AG20443 (cell line): ENCODE results near the gene HDAC7.
"Not testable (repeated sequence)": the region's sequence is repeated elsewhere in the genome, so short reads cannot be mapped to it uniquely, and the experiment has no call there.

ENCODE experiments used
- DNase-seq: peaks from one replicate; pipeline ENCODE4 v3.0.0; 2012; ENCODE audit warnings: low spot score, mixed read lengths

Gene HDAC7

GRCh38 chr12:47812797-47813510, 6.7 kb downstream of the HDAC7 start:
- DNase-seq = peak; percentile 89

- peak; percentile 65 for DNase-seq
Observed at GRCh38 chr12:47811581-47812484, 7.9 kb downstream of the HDAC7 start.

- DNase-seq = no peak
Observed at GRCh38 chr12:47811072-47811396, 8.7 kb downstream of the HDAC7 start.

GRCh38 chr12:47809518-47809917, 10.2 kb downstream of the HDAC7 start:
- not testable (repeated sequence) for DNase-seq

DNA sequence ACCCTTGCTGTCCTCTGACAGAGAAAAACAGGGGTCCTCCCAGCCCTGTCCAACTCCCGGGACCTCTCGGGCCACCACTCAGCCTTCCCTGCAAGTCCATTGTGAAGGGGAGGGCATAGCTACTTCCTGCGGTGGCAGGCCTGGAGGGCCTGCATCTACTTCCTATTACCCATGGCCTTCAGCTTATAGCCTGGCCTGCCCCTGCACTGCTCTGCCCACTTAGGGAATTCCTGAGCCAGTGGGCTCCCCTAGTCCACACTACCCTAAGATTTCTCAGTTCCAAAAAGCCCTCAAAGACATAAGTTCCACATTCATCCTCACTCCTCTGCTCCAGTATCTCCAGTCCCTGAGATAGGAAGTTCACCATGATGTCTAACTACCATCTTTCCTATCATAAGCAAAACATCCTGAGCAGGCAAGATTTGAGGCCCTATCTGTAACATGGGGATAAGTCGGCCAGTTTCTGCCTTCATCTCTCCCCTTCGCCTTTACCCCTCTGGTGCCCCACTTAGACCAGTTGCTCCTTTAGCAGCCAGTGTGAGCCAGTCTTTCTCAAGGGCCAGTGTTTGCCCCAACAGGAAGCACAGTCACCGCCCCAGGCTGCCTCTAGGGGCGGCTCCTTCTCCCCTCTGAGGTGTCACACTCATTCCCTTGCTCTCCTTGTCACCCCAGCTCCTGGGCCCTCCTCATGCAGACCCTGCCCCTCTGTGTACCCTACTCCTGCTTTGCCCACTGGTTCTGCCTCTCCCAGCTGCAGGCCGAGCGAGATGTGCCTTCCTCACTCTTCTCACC, 10.9 kb downstream of the HDAC7 start:
- peak; percentile 59 for DNase-seq

GRCh38 chr12:47808050-47808449, 11.7 kb downstream of the HDAC7 start:
- DNase-seq = peak; percentile 37

DNA sequence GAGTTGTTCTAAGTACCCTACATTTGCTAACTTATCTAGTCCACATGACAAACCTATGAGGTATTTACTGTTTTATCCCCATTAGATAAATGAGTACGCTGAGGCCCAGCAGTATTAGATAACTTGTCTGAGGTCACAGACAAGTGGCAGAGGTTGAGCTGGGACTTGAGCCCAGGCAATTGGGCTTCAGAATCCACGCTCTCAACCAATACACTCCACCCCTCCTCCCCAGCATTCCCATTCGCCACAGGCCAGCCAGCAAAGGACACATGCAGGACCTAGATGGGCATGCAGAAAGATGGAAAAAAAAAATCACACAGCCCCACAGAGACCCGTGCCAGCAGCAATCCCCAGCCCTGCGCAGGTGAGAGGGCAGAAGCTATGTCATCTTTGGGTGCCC, 12.4 kb downstream of the HDAC7 start:
- no peak for DNase-seq

DNA sequence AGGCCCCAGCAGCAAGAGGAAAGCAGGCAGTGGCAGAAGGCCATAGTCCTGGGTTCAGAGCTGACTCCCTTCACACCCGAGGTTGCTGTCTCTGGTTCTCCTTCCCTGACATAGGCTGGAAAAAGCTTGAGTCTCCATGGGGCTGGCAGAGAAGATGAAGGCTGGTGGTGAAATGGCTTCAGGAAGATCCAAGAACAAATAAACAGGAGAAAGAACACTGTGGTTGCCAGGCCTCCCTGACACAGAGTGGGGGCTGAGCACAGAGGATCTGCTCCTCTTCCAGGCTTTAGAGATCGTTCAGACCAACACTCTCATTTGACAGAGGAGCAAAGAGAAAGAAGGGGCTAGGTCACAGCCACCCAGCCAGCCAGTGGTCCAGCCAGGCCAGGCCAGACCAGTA, 14.3 kb downstream of the HDAC7 start:
- no peak for DNase-seq

- DNase-seq = no peak
Observed at GRCh38 chr12:47804171-47804570, 15.5 kb downstream of the HDAC7 start.

- DNase-seq = no peak
Observed at GRCh38 chr12:47803191-47803875, 16.4 kb downstream of the HDAC7 start.

GRCh38 chr12:47802312-47802711, 17.4 kb downstream of the HDAC7 start:
- no peak for DNase-seq

DNA sequence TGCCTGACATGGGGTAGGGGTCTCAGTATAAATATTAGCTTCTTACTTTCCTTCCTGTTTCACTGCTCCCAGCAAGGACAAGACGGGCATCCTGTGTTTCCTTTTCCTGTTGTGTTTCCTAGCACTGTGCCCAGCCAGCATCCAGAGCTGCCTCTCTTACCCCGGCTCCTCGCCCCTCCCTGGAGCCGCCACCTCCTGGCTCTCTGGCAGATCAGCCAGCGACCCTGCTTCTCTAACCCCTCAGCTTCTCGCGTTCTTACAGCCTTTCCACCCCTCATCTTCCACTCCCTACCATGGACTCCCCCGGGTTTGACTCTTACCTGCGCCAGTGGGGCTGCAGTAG, 17.8 kb downstream of the HDAC7 start:
- DNase-seq = no peak

- peak; percentile 38 for DNase-seq
Observed at GRCh38 chr12:47801170-47801903, 18.4 kb downstream of the HDAC7 start.

GRCh38 chr12:47800582-47800981, 19.1 kb downstream of the HDAC7 start:
- no peak for DNase-seq

DNA sequence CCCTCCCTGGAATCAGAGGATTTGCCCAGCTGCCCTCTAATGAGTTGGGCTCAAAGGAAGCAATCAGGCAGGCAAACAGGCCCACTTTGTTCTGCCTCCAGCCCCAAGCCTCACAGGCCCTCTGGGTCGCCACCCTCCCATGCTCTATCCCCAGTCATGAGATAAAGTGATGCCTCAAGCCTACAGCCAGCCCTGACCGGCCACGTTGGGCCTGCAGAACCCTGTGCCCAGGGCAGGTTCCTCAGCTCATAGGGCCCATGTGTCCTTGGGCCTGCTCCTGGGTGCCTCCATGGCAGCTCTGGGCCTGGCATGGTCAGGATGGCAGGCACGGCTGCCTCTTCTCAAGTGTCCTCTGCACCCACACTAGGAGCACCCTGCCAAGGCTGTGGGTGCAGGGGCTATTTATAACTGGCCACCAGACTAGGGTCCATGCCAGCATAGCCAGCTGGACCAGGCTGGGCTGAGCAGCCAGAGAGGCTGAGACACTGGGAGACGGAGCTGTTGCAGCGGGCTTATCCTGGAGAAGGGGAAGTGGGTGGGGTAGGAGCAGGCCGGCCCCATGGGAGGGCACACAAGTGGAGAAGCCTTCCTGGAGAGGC, 20.2 kb downstream of the HDAC7 start:
- no peak for DNase-seq

DNA sequence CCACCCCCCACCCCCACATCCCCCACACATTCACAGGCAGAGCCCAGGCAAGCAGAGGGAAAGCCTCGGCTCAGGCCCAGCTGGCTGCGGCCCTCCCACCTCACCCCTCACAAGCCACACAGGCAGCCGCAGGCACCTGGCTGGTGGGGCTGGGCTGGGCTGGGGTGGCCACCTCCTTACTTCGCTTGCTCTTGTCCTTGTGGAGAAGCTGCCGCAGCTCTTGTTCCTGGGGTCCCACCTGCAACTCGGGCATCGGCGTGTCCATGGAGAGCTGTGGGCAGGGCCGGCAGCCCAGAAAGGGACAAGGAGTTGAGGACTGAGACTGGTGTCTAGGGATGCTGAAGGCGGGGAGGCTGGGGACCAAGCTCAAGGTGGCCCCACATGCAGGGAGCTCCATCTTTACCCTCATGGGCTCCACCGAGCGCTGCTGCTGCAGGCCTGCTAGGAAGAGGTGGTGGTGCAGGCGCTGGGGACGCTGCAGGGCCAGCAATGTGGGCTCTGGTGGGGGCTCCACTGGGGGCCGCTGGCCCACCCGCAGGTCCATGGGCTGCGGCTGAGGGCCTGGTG, 21.2 kb downstream of the HDAC7 start:
- no peak for DNase-seq

DNA sequence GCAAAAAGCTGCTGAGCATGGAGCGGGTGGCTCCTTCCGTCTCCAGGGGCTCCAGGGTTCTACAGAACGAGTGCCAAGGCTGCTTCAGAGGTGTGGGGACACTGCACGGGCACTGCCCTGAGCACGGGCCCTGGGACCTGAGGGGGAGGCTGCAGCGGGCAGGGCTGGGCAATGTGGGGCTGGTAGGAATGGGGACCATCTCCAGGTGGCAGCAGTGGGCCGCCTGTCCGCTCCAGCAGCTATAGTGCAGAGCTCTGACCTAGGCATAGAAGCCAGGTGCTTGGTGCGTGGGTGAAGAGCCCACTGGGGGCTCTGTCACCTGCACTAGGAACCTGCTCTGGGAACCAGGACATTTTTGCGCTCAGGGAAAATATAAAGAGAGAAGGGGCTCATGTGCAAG, 22.3 kb downstream of the HDAC7 start:
- DNase-seq = no peak

GRCh38 chr12:47795814-47796411, 23.8 kb downstream of the HDAC7 start:
- DNase-seq = no peak

DNA sequence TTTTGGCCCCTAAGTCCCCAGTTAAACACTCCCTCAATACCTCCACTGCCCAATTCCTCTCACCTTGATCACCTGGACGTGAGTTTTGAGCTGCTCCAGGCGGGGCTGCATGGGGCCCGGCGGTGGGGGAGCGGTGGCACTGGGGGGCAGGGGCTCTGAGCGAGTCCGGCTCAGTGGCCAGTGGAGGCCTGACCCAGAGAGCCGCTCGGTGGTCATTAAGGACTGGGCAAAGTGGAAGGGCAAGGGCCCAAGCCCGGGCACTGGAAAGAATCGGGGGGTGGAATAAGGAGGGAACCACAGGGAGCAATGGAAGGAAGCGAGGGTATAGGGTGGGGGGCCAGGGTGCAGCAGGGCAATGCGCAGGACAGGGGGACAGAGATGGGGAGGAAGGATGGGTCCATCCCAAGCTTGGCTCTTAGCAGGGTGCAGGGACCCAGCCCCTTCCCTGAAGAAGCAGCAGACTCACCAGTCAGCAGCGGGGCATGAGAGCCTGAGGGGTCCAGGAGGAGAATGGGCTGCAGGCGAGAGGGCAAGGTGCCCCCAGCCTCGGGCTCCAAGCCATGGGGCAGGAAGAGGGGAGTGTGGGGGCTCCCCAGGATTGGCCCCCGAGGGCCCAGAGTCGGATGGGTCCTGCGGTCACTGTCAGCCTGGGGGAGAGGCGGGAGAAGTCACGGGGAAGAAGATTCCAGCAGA, 24.4 kb downstream of the HDAC7 start:
- DNase-seq = no peak

DNA sequence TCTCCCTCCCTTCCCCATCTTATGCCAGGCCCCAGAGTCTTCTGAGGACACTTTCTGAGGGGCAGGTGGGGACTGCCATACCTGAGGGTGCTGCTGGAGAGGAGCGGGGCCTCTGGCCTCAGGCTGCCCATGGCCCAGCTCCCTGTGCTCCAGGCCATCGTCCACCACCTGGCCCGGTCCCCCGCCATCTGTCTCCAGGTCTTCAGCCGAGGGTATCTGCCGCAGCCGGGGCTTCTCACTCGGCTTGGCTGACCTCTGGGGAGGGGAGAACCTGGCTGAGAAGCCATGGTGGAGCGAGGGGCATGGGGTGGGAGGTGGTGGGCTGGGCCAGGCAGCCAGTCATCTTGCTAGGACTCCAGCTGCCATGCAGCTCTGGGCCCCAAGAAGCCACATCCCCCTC, 25.0 kb downstream of the HDAC7 start:
- no peak for DNase-seq
